Retina (tissue), 1 donor: ENCODE measurements around the gene ACIN1.

ENCODE experiments used
- DNase-seq: peaks from one replicate; pipeline ENCODE4 v3.0.0-alpha.2; 2016

ACIN1 gene

GRCh38 chr14:23009939-23010726, 84.8 kb downstream of the ACIN1 start, which contains the start of gene C14orf93:
Gene C14orf93, minus strand, starts transcription at chr14:23010143. Its CDS starts 11,120 bp downstream, at chr14:22999023.
- peak; percentile 86 for DNase-seq

GRCh38 chr14:23009483-23009938, 85.4 kb downstream of the ACIN1 start:
- no peak for DNase-seq

GRCh38 chr14:23008831-23009230, 86.1 kb downstream of the ACIN1 start:
- no peak for DNase-seq
